Measurements from ENCODE around the gene KIR3DL3.
"Not testable (repeated sequence)": the region's sequence is repeated elsewhere in the genome, so short reads cannot be mapped to it uniquely, and the experiment has no call there.

GRCh38 chr19:54744080-54744479 is 19.8 kb downstream of the KIR3DL3 start:
- TF ChIP-seq, protein P1, sequence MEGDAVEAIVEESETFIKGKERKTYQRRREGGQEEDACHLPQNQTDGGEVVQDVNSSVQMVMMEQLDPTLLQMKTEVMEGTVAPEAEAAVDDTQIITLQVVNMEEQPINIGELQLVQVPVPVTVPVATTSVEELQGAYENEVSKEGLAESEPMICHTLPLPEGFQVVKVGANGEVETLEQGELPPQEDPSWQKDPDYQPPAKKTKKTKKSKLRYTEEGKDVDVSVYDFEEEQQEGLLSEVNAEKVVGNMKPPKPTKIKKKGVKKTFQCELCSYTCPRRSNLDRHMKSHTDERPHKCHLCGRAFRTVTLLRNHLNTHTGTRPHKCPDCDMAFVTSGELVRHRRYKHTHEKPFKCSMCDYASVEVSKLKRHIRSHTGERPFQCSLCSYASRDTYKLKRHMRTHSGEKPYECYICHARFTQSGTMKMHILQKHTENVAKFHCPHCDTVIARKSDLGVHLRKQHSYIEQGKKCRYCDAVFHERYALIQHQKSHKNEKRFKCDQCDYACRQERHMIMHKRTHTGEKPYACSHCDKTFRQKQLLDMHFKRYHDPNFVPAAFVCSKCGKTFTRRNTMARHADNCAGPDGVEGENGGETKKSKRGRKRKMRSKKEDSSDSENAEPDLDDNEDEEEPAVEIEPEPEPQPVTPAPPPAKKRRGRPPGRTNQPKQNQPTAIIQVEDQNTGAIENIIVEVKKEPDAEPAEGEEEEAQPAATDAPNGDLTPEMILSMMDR (IDR thresholded peaks at IDR 0.05) = not testable (repeated sequence)
- not testable (repeated sequence) for TF ChIP-seq POLR2A (IDR thresholded peaks at IDR 0.05)
